NCI-H2081 treated with DMSO at 0.1 percent for 48 hours (cell line): Measurements from ENCODE around the gene SMAD3.
"Not testable (repeated sequence)": the region's sequence is repeated elsewhere in the genome, so short reads cannot be mapped to it uniquely, and the experiment has no call there.

ENCODE experiments used
- DNase-seq: peaks from one replicate; lab custom pipeline; 2025; lab: John Stamatoyannopoulos, UW

SMAD3 gene

DNA sequence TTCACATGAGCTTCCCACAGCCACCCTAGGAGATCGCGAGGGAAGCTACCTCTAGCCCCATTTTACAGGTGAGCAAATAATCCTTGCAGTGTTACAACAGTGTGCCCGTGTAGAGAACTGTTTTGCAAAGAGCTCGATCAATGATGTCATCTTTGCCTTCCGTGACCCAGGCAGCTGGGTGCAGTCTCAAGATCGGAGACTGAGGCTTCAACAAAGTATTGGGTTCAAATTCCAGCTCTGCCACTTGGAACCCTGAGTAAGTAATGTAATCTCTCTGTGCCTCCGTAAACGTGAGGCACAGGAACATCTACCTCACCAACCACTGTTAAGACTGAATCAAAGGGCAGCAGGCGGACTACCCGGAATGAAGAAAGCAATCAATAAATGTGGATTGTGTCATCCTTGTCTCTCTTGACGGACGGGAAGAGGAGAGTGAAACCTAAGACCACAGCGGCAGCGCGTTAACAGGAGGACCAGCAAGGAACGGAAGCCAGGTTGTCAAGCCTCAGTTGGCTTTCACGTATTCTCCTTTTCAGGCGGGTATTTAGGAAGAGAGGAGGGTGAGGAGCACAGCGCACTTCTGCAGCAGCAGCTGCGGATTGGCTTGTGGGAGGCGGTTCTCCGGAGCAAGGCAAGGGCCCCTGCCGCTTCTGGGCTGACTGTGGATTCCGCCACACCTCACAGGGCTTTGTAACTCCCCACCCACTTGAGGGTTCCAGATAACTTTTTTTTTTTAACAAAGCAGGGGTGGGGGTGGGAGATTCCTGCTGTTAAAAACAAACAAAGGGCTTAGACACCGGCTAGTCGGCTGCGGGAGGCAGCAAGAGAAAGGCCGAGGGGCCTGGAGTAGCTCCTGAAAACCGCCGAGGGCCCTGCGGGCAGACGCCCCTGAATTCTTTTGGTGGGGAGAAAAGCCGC, 1.5 kb upstream of the SMAD3 start:
- no peak for DNase-seq

DNA sequence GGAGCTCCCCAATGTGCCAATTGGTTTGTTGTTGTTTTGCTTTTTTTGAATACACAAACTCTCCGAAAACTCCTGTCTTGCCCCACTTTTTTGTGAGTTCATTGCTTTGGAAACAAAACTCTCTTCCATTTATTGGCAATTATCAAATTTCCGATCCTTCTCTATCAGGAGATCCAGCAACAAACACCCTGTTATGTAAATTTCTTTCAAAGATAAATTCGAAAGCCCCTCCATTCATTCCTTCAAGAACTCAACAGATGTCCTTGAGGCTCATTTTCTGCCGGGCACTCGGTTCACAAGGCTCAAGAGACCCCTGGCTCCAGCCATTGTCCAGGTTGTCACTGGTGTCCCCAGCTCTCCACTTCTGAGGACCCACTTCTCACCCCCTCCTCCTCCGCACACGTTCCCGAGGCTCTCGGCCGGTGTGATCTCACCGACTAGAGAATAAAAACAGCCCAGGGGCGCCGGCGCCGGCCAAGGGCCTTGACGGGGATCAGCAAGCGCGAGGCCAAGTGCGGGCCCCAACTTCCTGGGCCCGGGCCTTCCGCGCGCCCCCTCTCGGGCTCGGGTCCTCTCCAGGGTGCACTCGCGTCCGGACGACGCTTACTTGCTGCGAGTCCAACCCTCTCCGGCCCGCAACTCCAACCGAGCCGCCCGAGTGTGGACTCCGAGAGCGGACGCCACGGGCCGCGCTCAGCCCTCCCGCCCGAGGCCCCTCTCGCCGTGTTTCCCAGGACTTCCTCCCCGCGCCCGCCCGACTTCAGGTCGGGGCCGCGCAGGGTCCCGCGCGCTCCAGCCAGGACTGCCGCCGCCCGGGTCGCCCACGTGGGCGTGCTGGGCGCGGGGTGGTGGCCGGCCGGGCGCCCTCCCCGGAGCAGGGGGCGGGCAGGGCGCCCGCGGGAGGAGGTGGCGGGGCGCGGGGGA, 533 bp upstream of the SMAD3 start:
- DNase-seq: no peak

- DNase-seq: no peak
These were observed 898 bp downstream of the SMAD3 start for GRCh38 chr15:67066041-67066958.

DNA sequence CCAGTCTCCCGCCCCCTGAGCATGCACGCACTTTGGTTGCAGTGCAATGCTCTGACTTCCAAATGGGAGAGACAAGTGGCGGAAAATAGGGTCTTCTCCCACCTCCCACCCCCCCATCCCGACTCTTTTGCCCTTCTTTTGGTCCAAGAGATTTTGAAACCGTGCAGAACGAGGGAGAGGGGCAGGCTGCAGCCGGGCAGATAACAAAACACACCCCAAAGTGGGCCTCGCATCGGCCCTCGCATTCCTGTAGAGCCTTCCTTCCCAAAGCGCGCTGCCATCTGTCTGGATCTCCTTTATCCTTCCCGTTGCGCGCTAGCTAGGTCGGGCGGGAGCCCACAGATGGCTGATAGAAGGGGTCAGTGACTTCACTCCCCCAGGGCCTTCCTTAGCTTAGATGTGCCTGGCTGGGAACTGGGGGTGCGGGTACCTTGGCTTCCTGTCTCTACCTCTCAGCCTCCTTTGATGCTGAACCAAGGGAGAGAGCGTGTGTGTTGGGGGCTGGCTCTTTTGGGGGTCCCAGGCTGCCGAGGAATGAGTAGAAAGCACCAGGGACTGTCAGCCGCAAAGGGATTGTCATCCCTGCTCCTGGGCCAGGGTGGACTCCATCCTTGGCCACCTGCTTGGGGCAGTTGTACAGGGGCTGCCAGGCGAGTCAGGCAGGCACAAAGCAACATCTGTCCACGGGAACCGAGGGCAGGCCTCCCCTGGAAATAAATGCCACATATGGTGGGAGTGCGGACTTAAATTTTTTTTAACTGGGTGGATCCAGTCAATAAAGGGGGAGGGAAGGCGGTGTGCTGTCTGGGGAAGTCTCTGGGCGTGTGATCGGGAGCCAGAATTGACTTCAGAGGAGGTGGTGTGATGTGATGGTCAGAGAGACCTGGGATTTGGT, 1.8 kb downstream of the SMAD3 start:
- DNase-seq: no peak

GRCh38 chr15:67067930-67068551, 2.6 kb downstream of the SMAD3 start:
- no peak for DNase-seq

GRCh38 chr15:67068710-67069400, 3.5 kb downstream of the SMAD3 start:
- no peak for DNase-seq

DNA sequence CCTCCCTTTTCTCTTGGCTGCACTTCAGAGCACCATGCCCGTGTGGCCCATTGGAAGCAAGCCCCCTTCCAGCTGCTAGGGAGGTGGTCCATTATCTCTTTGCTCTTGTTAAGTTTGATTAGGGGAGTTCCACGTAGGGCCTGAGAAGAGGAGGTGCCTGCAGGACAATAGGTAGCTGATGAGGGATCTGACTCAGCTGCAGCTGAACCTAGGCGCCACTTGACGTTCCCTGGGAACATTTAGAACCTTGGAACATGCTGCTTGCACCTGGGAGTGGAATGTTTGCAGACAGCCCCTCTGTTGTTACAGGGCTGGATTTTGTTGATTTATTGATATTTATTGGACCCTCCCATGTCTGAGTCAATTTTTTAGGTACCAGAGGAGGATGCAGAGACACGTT, 4.7 kb downstream of the SMAD3 start:
- DNase-seq: no peak

- DNase-seq: no peak
These were observed 5.7 kb downstream of the SMAD3 start for GRCh38 chr15:67070892-67071664.

GRCh38 chr15:67072442-67072841, 7.0 kb downstream of the SMAD3 start:
- no peak for DNase-seq

GRCh38 chr15:67072958-67073357, 7.6 kb downstream of the SMAD3 start:
- DNase-seq: no peak

- DNase-seq: no peak
These were observed 9.5 kb downstream of the SMAD3 start for GRCh38 chr15:67074886-67075229.

- DNase-seq: not testable (repeated sequence)
These were observed 10.2 kb downstream of the SMAD3 start for GRCh38 chr15:67075555-67076135.

- no peak for DNase-seq
These were observed 10.9 kb downstream of the SMAD3 start for GRCh38 chr15:67076147-67076843.

DNA sequence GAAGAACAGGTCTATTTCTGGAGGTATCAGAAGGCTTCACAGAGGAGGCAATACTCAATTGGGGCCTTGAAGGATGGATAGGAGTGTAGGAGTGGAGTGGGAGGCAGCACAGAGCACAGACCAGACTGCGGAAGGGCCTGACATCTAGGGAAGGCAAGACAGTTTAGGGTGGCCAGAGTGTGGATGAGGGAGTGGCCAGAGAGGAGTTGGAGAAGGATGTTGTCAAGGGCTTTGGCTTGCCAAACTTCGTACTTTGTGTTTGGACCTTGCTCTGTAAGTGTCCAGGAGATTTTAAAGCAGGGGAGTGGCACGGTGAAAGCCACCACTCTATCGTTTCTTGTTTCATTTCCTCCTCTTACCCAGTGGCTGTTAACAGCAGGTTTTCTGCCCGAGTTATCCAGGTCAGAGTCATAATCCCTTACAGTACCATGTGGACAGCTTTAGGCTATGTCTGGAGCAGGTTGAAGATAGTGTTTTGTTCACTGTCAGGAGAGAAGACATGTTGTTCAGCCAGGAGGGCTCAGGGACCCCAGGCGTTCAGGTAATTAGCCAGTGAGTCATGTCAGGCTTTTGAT, 12.3 kb downstream of the SMAD3 start:
- no peak for DNase-seq

- DNase-seq: no peak
These were observed 14.0 kb downstream of the SMAD3 start for GRCh38 chr15:67079361-67079760.

- no peak for DNase-seq
These were observed 14.9 kb downstream of the SMAD3 start for GRCh38 chr15:67080118-67080899.
